Measurements from ENCODE around the gene LRWD1. TPM values are rescaled to one million over a fixed set of nuclear protein-coding genes. Genes with fewer than 3 reads are reported as not detected.
A peak's percentile ranks its signal among the peaks of the same experiment; 100 is the strongest.

LRWD1 gene
- total and polyA plus RNA-seq, 2 of the 4 experiments (the other 2 are of a cell fraction): 20.3 to 27.2 TPM

GRCh38 chr7:102464577-102465280, at the start of gene LRWD1, which contains the start of gene ALKBH4 (continued):
- TF ChIP-seq CTCF (conservative IDR thresholded peaks at IDR 0.05; ENCODE audit: low read depth, low read length): peak; percentile 16; the same call in 1 of the 2 replicates
- TF ChIP-seq MXI1 (IDR thresholded peaks at IDR 0.05; ENCODE audit: borderline replicate concordance, low read depth, low read length): peak; percentile 93
- TF ChIP-seq CEBPB (IDR thresholded peaks at IDR 0.05; ENCODE audit: low read depth, low read length): no peak
- TF ChIP-seq POLR2A (IDR thresholded peaks at IDR 0.05; ENCODE audit: low read depth, low read length): peak; percentile 88

Data from IMR-90 (cell line).